Stimulated activated naive CD4-positive, alpha-beta T cell (primary cell): ENCODE measurements around the gene DENND2D.

Source experiments
- DNase-seq, 6 experiments: peaks; one replicate each; lab custom pipeline; 2025; lab: John Stamatoyannopoulos, UW

Gene DENND2D

DNA sequence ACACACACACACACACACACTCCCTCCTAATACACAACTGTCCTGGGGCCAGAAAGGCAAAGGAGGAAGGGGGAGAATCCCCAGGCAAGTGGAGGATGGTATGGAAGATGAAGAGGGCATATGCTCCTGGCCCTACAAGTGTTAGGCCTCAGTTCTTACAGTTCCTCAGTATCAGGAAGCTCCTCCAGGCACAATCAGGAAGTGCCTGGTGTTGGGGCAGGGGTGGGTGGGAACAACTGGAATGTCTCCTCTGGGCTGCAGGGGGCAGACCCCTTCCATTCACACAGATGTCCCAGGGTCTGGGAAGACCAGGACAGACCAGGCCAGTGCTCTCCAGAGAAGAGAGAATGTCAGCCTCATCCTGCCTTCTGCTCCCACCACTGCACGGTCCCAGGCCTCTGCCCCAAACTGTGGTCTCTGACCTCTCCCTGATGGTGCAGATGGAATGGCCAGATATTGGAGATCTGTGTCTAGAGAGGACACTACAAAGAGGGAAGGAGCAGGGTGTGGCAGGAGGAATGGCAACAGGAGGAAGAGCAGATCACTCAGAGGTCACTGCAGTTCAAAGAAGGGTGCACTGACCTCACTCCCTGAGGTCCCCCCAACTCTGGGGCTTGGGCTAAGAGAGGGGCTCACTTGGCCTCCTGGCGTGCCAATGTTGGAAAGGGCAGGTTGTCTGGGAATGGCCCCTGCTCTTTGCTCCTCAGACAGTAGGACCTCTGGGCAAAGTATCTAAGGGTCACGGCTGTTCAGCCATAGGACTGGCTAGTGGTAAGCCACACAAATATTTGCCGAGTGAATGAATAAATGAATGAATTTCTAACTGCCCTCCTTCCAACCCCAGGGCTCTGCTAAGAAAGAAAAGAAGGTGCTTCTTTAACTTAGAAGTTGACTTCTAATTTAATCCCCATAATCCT, 2.5 kb upstream of the DENND2D start:
- DNase-seq: no peak

DNA sequence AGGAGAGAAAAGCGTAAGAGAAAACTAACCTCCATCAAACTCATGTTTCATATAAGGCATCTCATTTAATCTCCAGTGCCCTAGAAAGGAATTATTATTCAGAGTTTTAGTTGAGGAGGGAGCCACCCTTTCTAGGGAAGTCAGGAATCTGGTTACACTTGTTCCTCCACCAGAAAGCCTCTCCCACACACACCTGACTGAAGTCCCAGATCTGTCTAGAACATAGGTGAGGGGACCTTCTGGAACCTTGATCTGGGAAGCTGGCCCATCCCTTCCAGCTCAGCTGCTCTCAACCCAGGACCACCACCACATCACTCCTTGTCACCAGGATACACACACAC, 1.9 kb upstream of the DENND2D start:
- DNase-seq: no peak

DNA sequence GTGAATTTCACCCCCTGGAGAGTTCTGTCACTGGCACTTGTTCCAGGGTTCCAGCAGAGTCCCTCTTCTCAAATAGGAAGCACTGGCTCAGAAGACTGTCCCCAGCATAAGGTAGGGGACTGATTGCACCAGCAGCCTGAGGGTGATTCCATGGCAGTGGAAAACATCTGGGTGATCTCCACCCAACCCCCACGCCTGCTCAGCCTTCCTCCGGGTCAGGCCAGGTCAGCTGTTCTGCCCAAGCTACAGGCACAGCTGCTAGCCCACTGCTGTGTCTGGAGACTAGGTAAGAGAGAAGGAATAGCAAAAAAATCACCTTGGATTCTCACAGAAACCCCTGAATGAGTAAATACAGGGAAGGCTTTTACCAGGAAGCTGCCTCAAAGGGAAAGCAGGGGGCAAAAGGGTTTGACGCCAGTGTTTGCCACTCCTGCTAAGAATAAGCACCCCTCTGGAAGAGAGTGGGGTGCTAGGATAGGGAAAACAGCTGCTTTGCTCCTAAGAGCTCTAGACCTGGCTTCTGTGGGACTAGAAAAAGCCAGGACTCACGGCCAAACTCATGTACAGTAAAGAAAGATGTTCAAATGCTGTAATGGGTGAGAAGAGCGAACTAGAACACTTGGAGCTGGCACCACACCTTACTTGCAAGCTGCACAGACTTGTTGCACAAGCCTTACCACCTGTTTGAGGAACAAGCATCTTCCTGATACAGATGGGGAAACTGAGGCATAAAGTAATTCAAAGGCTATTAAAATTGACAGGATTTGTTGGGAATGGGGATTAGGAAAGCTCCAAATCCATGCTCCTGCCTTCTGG, 1.0 kb upstream of the DENND2D start:
- peak in 1 of 6 experiments; percentile 29 for DNase-seq

DNA sequence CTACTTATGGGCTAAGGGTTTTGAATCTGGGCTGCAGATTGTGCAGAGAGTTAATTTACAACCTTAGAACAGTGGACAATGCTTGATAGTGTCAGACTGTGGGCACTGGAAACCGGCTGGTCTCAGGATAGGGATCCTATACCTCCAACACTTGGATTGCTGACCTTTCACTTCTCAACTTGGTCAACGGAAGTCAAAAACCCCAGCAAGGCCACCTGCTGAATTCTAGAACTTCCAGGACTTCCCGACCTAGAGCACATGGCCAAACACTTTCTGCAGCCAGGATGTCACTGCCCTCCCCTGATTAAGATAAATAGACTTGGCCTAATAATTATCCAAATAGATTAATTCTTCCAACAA, 336 bp upstream of the DENND2D start:
- no peak for DNase-seq

DNA sequence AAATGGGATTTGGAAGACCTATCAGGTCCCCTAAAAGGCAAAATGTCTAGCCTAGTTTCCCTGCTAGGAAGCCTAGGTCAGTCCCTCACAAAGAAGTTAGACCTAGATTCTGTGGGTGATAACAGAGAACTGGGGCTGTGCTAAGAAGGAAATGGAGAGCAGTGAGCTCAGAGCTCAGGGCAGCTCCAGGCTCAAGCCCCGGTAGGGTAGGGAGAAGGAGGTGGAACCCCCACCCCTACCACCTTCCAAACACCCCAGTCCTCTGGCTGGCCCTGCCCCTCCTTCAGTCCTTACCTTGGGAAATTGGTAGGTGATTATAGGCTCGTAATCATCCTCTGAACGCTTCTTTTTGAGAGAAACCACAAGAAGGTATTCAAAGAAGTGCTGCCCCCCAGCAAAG, 1.1 kb downstream of the DENND2D start:
- DNase-seq: peak in 1 of 6 experiments; percentile 7

DNA sequence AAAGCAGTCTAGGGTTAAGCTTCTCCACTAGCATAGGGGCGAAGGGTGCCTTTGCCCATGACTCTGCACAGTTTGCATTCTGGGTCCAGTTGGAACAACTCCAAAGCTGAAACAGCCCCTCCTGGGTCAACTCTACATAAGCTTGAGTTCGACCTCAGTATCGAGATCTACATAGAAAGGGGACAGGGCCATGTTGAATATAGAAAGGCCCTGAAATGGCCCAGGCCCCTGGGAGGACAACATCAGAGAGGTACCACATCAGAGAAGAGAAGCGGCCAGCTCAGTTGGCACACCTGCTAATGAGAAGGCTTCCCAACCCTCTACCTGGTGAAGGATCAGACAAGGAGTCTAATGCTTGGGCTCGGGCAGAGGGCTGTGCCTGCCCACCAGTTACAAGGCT, 1.6 kb downstream of the DENND2D start:
- DNase-seq: no peak

DNA sequence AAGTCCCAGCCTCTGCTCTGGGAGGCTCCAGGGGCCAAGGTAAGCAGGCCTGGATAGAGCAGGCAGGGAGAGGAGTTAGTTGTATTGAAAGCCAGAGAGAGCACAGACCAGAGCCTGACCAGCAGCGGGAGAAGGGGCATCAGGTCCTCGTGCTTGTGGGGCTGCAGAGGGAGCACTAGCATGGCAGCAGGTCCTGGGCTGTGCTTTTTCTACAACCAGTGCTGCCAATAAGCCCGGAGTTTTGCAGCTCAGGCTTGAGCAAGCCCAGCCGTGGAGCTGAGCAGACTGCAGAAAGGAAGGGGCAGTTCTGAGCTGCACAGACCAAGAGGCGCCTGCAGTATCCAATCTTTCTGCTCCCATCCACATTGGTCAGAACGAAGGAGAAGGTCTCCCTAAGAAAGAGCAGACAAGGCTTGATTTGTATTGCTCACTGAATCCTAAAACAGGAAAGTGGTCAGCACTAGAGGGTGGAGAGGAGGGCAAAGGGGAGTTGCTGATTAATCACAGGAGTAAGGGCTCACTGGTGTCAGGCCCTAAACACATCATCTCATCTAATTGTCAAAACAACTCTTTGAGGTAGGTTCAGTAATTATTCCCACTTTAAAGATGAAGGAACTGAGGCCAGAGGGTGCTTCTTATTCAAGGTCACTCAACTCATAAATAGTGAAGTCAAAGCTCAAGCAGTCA, 2.7 kb downstream of the DENND2D start:
- peak; percentile 27 to 75 (median 68) for DNase-seq

DNA sequence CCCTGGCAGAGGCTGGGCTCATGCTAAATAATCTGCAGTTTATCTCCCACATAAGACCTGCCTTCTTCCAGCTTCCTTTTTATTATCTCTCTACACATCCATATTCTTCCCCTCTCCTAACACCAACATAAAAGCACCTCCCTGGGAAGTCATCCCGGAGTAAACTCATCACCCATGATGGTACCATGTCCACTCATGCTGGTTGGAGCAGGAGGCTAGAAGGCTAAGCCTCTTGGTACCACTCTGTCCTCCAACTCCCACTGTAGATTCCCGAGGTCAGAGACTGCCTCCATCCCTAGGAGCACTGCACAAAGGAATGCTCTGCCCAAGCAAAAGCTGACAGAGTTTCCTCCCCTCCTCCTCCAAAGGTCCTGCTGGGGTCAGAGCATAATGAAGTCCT, 4.2 kb downstream of the DENND2D start:
- DNase-seq: no peak

DNA sequence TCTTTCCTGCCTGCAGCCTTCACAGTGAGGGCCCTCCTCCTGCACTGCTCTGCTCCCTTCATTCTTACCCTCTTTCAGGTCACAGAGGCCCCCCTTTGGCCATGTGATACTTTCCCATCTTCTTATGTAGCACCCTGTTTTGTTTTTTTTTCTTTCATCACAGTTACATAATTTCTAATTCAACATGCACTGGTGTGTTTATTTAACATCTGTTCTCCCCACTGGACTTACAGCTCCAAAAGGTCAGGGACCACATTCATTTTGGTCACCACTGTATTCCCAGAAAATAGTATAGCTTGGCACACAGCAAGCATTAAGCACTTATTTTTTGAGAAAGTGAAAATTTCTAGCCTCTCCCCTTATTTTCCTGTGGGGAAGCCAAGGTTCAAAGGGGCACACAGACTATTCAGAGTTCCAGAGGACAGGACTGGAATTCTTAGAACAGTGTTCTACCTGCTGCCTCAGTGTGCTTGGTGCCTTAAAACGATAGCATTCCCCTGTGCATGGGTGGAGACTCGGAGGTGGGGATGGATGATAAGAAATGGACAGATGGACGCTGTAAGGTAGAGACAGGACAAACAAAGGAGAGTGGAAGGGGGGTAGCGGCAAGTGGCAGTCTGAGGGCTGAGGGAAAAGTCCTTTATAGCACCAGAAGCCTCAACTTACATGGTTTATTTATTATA, 5.3 kb downstream of the DENND2D start:
- DNase-seq: no peak

DNA sequence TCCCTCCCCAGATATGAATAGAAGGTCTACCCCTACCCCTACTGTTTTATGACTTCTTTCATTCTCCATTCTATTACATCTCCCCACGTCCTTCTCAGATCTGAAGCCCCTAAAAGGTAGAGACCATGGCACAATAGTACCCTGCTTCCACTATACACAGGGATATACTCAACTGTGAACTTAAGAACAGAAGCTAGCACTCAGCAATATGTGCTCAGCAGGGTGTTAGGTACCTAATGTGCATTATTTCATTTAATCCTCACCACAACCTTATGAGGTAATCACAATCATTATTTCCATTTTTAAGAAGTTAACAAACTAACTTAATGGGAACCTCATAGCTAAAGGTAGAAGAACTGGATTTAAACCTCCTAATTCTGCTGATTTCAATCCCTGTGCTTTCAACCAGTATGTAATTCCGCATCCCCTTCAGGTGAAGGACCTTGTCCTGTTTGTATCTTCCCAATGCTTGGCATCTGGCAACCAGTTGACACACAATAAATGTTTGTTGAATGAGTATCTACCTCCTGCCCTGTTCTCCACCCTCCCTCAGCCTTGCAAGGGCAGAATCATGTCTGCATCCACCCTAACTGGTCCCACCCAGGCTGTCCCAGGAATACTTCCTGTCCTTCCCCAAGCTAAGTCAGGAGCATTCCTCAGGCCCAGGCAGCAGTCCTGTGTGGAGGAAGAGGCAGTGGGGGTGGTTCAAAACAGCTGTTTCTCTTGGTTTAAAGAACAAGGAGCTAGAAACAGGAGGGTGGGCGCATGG, 6.5 kb downstream of the DENND2D start:
- DNase-seq: no peak

DNA sequence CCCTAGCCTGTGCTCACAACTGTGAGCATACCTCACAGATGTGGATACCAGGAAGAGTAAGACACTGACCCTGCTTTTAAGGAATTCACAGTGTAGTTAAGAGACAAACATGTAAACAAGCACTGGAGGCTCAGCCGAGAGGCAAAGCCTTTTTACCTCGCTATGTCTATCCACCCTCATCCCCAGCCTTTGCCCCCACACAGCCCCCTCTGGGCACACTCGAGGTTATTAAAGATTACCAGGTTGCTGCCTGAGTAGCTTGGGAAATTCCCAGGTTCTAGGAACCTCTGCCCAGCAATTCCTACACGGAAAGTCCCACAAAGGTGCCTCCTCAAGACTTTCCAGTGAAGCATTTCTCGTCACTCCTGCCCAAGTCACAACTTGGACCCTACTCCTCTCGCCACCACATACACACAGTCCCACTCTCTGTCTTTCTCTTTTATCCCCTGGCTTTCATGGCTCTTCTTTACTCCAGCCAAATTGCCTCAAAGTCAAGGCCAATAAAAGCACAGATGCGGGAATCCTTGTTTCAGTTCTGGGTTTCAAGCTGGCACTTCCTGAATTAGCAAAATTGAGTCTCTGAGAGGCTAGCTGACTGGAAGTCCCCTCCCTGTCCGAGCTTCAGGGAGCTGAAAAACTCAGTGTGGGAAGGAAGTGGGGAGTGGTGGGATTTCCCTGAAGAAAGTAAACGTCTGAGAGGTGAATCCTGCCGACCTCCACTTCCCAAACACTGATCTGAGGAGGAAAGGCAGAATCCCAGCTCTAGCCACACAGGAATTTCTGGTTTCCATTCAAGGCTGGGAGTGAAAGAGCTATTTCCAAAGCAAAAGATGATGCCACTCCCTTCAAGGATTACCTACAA, 7.6 kb downstream of the DENND2D start:
- no peak for DNase-seq

DNA sequence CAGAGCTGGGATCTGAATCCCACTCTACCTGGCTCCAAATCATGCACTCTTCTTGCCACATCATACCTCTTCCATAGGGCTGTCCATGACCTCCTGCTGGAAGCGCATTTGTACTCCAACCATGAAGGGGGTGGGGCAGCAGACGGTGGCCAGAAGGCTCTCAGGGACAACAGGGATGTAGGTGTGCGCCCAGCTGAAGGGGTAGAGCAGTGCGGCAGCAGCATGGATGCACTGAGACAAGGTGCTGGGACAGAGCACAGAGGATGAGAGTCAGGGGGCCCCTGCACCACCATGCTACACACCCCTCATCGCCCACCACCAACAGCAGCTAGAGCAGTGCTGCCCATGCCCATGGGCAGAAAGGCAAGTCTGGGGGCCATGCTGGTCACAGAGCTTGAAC, 8.4 kb downstream of the DENND2D start:
- no peak for DNase-seq

DNA sequence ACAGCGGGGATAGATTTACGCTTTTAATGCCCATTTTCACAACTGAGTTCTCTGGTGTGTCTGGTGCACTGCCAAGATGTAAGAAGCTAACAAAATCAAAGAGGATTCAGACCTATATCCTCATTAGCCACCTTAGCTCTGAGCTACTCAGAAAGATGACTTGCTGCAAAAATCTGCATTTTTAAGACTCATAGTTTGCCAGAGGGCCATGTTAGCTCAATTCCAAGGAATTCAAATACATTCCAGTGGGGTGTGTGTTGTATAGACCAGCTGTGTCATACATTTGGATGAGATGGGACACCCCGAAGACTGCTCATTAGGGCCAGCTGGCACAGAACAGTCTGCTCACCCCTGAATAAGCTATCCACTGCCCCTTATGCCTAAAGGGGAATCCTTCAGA, 8.9 kb downstream of the DENND2D start:
- no peak for DNase-seq

DNA sequence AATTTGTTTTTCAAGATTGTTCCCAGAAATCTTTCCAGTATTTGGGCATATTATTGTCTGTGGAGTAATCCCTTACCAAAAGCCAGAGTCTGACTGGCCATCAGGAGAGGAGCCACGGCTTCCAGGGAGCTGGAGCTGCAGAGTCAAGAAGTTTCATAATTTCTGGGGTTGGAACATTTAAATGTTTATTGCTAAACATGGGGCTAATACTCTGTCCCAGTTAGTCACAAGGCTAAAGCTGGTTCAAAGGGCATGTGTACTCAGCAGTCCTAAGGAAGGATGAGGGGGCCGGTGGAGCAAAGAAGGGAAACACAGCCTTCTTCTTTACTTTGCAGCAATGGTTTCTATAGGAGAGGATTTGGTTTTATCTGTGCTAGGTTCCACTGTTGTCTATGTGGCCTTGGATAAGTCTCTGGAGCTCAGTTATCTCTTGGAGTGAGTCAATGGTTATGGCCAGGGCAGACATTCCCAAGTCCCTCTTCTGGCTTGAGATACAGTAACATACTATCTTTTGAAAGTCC, 9.5 kb downstream of the DENND2D start:
- no peak for DNase-seq

DNA sequence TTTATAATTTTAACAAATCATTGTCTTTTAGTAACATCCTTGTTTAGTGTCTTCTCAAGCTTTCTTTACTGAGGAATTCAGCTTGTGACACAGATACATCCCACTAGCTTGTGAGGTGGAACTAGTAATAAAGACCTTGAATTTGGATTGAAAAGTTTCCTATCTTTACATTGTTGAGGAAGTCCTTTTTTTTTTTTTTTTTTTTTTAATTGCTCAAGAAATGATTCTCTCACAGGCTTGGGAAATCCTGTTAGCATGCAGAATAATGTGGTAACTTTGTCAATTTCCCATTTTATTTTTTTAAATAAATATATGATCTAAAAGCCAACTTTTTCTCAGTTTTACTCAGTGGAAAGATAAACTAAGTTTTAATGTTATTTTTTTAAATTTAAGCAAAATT, 15.8 kb downstream of the DENND2D start:
- DNase-seq: no peak

DNA sequence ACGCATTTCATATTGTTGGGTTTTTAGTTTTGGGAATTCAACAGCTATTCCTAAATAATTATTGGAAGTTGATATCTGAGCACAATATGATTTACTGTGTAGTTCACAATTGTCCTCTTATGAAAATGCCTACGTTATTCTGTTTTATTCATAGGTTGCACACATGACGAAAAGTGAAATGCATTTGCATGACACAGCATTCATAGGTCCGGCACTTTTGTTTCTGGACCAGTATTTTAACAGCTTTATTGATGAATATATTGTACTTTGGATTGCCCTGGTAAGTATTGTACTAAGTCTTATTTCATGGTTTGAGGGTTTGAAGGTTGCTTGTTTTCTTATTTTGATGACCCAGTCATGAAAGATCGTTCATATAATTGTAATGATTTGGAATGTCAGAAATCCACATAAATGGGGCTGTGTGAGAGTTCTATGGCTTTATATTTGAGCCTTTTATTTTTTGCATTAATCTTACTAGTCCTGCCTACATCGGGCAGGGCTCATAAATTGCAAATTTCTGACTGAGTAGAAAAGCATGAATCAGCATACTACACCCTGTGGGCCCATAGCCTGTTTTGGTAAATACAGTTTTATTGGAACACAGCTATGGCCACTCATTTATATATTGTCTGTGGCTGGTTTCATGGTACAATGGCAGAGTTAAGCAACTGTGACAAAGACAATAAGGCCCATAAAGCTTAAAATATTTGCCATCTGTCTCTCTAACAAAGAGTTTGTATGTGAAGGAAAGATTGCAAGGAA, 17.0 kb downstream of the DENND2D start:
- DNase-seq: no peak

DNA sequence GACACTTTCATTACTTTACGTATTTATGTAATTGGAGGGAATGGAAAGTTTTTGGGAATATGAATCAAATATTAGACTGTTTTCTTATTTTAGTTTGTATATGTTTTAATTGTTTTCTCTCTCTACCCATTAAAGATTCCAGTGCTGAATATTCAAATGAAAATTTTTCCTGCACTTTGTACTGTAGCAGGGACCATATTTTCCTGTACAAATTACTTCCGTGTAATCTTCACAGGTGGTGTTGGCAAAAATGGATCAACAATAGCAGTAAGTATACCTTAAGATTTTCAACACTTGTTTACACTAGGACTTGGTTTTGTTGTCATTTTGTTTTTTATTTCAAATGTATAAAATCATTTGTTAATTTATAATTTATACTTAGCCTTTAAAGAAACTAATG, 18.4 kb downstream of the DENND2D start:
- DNase-seq: no peak

DNA sequence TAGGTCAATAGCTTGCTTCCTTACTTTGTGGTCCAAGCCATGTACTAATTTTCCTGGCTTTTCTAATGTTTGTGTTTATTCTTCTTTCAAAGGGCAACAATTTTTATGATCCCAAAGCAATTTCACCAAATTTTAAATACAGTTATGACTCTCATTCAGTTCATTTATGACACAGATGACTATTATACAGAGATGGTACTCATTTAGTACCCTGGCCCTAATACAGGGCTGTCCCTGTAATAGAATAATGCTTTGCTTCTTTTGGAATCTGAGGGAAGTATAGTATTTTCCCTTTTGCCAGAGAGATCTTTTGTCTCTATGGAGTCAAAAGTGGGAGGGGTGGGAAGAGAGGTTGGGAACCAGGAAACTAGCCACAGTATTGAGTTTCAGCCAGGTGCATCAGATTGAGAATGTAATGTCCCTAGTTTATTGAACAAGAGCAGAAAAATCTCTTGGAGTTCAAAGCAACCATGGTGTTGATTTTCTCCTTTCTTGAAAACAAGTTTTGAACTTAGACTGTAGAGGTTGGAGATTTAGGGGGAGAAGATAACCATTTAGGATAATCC, 20.4 kb downstream of the DENND2D start:
- DNase-seq: no peak

DNA sequence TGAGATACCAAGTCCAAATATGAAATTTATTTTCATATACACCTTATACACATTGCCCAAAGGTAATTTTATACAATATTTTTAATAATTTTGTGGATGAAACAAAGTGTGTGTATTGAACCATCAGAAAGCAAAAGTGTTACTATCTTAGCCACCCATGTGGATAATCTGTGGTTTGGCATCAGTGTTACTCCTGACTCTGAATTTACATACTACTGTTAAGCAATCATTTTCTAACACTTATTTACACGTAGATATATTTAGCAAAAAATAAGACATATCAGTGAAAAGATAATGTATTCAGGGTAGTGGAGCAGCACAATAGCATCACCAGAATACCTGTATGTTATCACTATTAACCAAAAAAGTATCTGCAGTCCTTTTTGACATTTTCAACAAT, 23.8 kb downstream of the DENND2D start:
- no peak for DNase-seq
